MCF 10A (cell line): ENCODE data around the gene VPS35. TPM values are rescaled to one million over a fixed set of nuclear protein-coding genes. Genes with fewer than 3 reads are reported as not detected.

Source experiments
- BruUV-seq: library from RNA; stranded (reverse); fragments of 400-500 nt; replicated peaks from 2 replicates; lab custom pipeline; 2021; lab: Mats Ljungman, UMichigan
- CTCF ChIA-PET: fragments of 300-600 bp; sonication (Branson Sonifier 250); formaldehyde crosslinking; extraction: SDS; loops from one replicate; lab custom pipeline; 2021; ENCODE audit warnings: antibody characterized with exemption, inconsistent platforms; lab: Yijun Ruan, JAX
- POLR2A ChIA-PET: fragments of 300-600, 350-650 bp; sonication (Branson Sonifier 250); formaldehyde crosslinking; extraction: SDS; loops from one replicate; lab custom pipeline; 2020; ENCODE audit warnings: antibody characterized with exemption, inconsistent platforms; lab: Yijun Ruan, JAX
- DNase-seq: peaks from one replicate; pipeline ENCODE4 v3.0.0-alpha.2; 2018; ENCODE audit not compliant: unreplicated experiment
- H3K27ac Mint-ChIP-seq: one replicate; pipeline ENCODE4 v1.8.0; 2022; ENCODE audit warnings: mild to moderate bottlenecking, low read depth, mixed read lengths; ENCODE audit not compliant: unreplicated experiment
- H3K27me3 Mint-ChIP-seq: one replicate; pipeline ENCODE4 v1.8.0; 2022; ENCODE audit warnings: mixed read lengths; ENCODE audit not compliant: insufficient read depth, unreplicated experiment
- H3K36me3 Mint-ChIP-seq: one replicate; pipeline ENCODE4 v1.8.0; 2022; ENCODE audit warnings: mild to moderate bottlenecking, moderate library complexity, mixed read lengths; ENCODE audit not compliant: insufficient read depth, unreplicated experiment
- H3K4me1 Mint-ChIP-seq: one replicate; pipeline ENCODE4 v1.8.0; 2022; ENCODE audit warnings: mixed read lengths; ENCODE audit not compliant: insufficient read depth, unreplicated experiment
- H3K4me3 Mint-ChIP-seq: one replicate; pipeline ENCODE4 v1.8.0; 2022; ENCODE audit warnings: mild to moderate bottlenecking, moderate library complexity, mixed read lengths; ENCODE audit not compliant: unreplicated experiment
- H3K9me3 Mint-ChIP-seq: one replicate; pipeline ENCODE4 v1.8.0; 2022; ENCODE audit warnings: mixed read lengths; ENCODE audit not compliant: unreplicated experiment
- intact Hi-C: fragments of 100-400 bp; cut with micrococcal nuclease; formaldehyde crosslinking; loops from 2 replicates; pipeline ENCODE4 v1.14.1; 2022
- total RNA-seq: library from RNA; stranded (reverse); gene quantifications from 2 replicates; pipeline ENCODE4 v1.2.3, GENCODE V29; 2022
- TF ChIP-seq, protein P1 (sequence below): fragments of 200-600 bp; IDR thresholded peaks from one replicate; pipeline ENCODE4 v1.8.0; 2022; ENCODE audit warnings: antibody characterized with exemption, mild to moderate bottlenecking; ENCODE audit not compliant: unreplicated experiment

The VPS35 gene
- total RNA-seq, 1 experiment from 2014 or later: 68.7 TPM

DNA sequence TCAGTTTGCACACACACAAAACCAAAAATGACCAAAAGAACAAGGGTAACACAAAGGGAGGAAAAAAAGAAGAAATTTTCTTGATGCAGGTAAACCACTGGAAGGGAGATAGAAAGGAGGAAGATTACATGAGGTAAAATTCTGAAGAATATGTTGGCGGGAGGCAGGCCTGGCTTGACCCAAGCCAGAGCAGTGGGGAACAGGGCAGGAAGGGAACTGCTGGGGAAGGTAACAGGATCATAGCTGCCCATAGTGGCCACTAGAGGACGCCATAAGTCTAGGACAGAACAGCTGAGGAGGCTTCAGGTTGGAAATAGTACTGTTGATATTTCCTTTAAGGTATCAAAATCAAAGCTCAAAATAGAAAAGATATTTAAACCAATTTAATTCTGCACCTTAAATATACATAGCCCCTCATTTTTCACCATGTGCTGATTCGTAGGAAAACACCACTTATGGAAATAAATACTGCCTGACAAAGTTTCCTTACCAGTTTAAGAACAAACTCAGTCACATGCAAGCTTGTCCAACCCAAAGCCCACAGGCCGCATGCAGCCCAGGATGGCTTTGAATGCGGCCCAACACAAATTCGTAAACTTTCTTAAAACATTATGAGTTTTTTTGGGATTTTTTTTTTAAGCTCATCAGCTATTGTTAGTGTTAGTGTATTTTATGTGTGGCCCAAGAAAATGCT is 15.5 kb downstream of the VPS35 start:
- no peaks in the 10 kb centered on the region for H3K4me1 Mint-ChIP-seq

DNA sequence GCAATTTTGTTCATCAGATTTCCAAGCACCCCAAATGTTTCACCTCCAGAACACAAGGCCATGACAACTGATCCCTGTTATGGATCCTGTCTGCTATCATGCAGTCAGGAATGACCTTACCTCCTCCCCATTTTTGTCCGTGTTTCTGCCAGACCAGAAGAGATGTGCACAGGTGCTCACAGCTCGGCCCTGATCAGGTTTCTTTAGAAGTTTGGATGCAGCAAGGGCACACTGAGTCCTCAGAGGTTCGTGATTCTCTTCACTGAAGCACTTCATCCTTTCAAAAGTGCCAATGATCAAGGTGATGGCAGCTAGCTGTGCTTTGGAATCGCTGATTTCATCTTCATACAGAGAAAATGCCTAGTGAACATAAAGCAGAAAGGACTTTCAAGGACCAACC is 26.9 kb downstream of the VPS35 start:
- POLR2A ChIA-PET: interaction anchor here (0.6 kb wide), 1 partner anchor 126 kb away, joined by 3 read pairs; no protein-coding TSS in a partner anchor
- no peak for DNase-seq
- H3K27ac Mint-ChIP-seq: no peak overlapping the region
- no peaks in the 10 kb centered on the region for H3K9me3 Mint-ChIP-seq
- intact Hi-C loops: no loop called here
- peaks cover 89% of the 10 kb centered on the region for H3K36me3 Mint-ChIP-seq
- TF ChIP-seq, protein P1, sequence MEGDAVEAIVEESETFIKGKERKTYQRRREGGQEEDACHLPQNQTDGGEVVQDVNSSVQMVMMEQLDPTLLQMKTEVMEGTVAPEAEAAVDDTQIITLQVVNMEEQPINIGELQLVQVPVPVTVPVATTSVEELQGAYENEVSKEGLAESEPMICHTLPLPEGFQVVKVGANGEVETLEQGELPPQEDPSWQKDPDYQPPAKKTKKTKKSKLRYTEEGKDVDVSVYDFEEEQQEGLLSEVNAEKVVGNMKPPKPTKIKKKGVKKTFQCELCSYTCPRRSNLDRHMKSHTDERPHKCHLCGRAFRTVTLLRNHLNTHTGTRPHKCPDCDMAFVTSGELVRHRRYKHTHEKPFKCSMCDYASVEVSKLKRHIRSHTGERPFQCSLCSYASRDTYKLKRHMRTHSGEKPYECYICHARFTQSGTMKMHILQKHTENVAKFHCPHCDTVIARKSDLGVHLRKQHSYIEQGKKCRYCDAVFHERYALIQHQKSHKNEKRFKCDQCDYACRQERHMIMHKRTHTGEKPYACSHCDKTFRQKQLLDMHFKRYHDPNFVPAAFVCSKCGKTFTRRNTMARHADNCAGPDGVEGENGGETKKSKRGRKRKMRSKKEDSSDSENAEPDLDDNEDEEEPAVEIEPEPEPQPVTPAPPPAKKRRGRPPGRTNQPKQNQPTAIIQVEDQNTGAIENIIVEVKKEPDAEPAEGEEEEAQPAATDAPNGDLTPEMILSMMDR: no peak
- H3K4me3 Mint-ChIP-seq: no peak overlapping the region
- CTCF ChIA-PET: interaction anchor here (1.6 to 3.1 kb wide), 2 partner anchors 12 to 139 kb away, joined by 7 to 27 read pairs; no protein-coding TSS in a partner anchor
- no peaks in the 10 kb centered on the region for H3K4me1 Mint-ChIP-seq
- no peaks in the 10 kb centered on the region for H3K27me3 Mint-ChIP-seq
- BruUV-seq: no TSS peak

More for the DNA sequence above, 15.5 kb downstream of the VPS35 start:
- intact Hi-C loops: loop anchor here (1.0 to 2.0 kb wide), 3 partner anchors 15 to 236 kb away; partner anchors contain the start of genes ORC6 and VPS35
- H3K9me3 Mint-ChIP-seq: no peaks in the 10 kb centered on the region
- peak; percentile 69 for DNase-seq
- ChIA-PET POLR2A (interaction anchor here (0.6 to 2.5 kb wide), 8 partner anchors 11 to 917 kb away, joined by 3 to 5 read pairs (median 5); partner anchors contain the start of gene ORC6), CTCF (interaction anchor here (0.6 to 6.8 kb wide), 37 partner anchors 8 to 1788 kb away, joined by 3 to 60 read pairs (median 4); partner anchors contain the start of gene ORC6)
- TF ChIP-seq, protein P1: peak; percentile 89
- peaks cover 92% of the 10 kb centered on the region for H3K36me3 Mint-ChIP-seq
- no TSS peak for BruUV-seq
- H3K27ac Mint-ChIP-seq: no peak overlapping the region
- no peak overlapping the region for H3K4me3 Mint-ChIP-seq
- H3K27me3 Mint-ChIP-seq: no peaks in the 10 kb centered on the region

DNA sequence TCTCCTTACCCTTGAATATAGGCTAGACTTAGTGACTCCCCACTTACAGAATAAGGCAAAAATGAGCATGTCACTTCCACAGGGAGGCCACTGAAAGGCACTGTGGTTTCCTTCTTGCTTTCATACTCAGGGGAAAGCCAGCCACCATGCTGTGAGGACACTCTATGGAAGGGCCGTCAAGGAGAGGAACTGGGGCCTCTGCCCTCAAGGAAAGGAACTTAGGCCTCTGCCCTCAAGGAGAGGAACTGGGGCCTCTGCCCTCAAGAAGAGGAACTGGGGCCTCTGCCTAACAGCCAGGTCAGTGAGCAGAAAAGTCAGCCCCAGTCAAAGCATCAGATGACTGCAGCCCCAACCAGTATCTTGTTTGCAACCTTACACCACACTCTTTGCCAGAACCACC is 30.1 kb downstream of the VPS35 start:
- Mint-ChIP-seq H3K27me3 (no peaks in the 10 kb centered on the region), H3K36me3 (peaks cover 67% of the 10 kb centered on the region), H3K27ac (no peak overlapping the region), H3K4me3 (no peak overlapping the region), H3K9me3 (no peaks in the 10 kb centered on the region), H3K4me1 (no peaks in the 10 kb centered on the region)
- ChIA-PET POLR2A (interaction anchor here (0.7 to 1.2 kb wide), 3 partner anchors 29 to 337 kb away, joined by 3 read pairs; no protein-coding TSS in a partner anchor), CTCF (interaction anchor here (0.6 to 0.9 kb wide), 2 partner anchors 20 to 41 kb away, joined by 3 read pairs; no protein-coding TSS in a partner anchor)
- no peak for DNase-seq
- no TSS peak for BruUV-seq
- intact Hi-C loops: no loop called here
- TF ChIP-seq, protein P1: no peak

DNA sequence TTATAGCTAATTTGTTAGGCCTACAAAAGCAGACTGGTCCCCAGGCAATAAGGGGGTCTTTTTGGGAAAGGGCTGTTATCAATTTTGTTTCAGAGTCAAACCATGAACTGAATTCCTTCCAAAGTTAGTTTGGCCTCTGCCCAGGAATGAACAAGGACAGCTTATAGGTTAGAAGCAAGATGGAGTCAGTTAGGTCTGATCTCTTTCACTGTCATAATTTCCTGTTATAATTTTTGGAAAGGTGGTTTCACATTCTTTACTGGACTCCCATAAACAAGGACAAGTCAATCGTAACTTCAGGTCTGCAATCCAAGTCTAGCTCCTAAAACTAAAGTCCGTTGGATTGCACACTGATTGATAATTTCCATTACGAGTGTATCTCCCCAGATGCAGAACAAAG is 37.7 kb downstream of the VPS35 start:
- H3K9me3 Mint-ChIP-seq: no peaks in the 10 kb centered on the region
- BruUV-seq: no TSS peak
- no peak overlapping the region for H3K27ac Mint-ChIP-seq
- ChIA-PET CTCF (no interaction called here), POLR2A (interaction anchor here (0.6 kb wide), 1 partner anchor 22 kb away, joined by 3 read pairs; no protein-coding TSS in a partner anchor)
- no peak overlapping the region for H3K4me3 Mint-ChIP-seq
- intact Hi-C loops: no loop called here
- no peak for DNase-seq
- TF ChIP-seq, protein P1: no peak
- peaks cover 16% of the 10 kb centered on the region for H3K4me1 Mint-ChIP-seq
- no peaks in the 10 kb centered on the region for H3K36me3 Mint-ChIP-seq
- no peaks in the 10 kb centered on the region for H3K27me3 Mint-ChIP-seq
